Articular chondrocyte of knee joint (primary cell): ENCODE data around the gene ADAD2. TPM values are rescaled to one million over a fixed set of nuclear protein-coding genes. Genes with fewer than 3 reads are reported as not detected.

Source experiments
- total RNA-seq: library from RNA; depleted of rRNA; stranded (reverse); fragments of >200 nt; gene quantifications from 2 replicates; pipeline ENCODE4 v1.2.3, GENCODE V29; 2012

Gene ADAD2
- total RNA-seq, result not detected in 2 replicates

GRCh38 chr16:84190731-84191388 is at the start of gene ADAD2:
TSS of gene ADAD2 (plus strand) at chr16:84191157. CDS start at chr16:84191231, 74 bp downstream.

GRCh38 chr16:84144859-84145639 is 45.9 kb upstream of the ADAD2 start, which contains the start of the genes DNAAF1 and HSDL1:
TSS of gene DNAAF1 (plus strand) at chr16:84145308. CDS start at chr16:84145441, 133 bp downstream.
TSS of gene HSDL1 (minus strand) at chr16:84145177. CDS start at chr16:84131321, 13,856 bp downstream.

GRCh38 chr16:84186685-84187437 is 4.1 kb upstream of the ADAD2 start, which contains the start of gene TAF1C:
TSS of gene TAF1C (minus strand) at chr16:84187057. CDS start at chr16:84184988, 2,069 bp downstream.

GRCh38 chr16:84239909-84240308 is 49.0 kb downstream of the ADAD2 start, which contains the start of gene KCNG4:
TSS of gene KCNG4 (minus strand) at chr16:84240012. CDS start at chr16:84237485, 2,527 bp downstream.

Other genes with a start within 250 kb of the ADAD2 start
- 3.9 and 4.1 TPM in 2 replicates for gene OSGIN1, start 237.9 kb upstream of the ADAD2 start, total RNA-seq
- 0.13 TPM in 1 of 2 replicates, not detected in the other for gene NECAB2, start 222.9 kb upstream of the ADAD2 start, total RNA-seq
- not detected in 2 replicates for gene SLC38A8, start 148.4 kb upstream of the ADAD2 start, total RNA-seq
- gene MBTPS1, start 74.2 kb upstream of the ADAD2 start, total RNA-seq, result 96.6 and 112 TPM in 2 replicates
- 17.9 and 19.8 TPM in 2 replicates for gene HSDL1, start 46.0 kb upstream of the ADAD2 start, total RNA-seq
- 0.11 TPM in 1 of 2 replicates, not detected in the other for gene DNAAF1, start 45.8 kb upstream of the ADAD2 start, total RNA-seq
- gene TAF1C, start 4.1 kb upstream of the ADAD2 start, total RNA-seq, result 15.8 and 17.9 TPM in 2 replicates
- gene KCNG4, start 48.9 kb downstream of the ADAD2 start, total RNA-seq, result not detected in 2 replicates
- gene WFDC1, start 103.7 kb downstream of the ADAD2 start, total RNA-seq, result 0.43 and 0.52 TPM in 2 replicates
- not detected in 2 replicates for gene ATP2C2, start 177.4 kb downstream of the ADAD2 start, total RNA-seq